Esophagus squamous epithelium (tissue), 5 donors: ENCODE data around the gene ADAMTS2. TPM values are rescaled to one million over a fixed set of nuclear protein-coding genes. Genes with fewer than 3 reads are reported as not detected.

Experiments used
- DNase-seq: peaks from one replicate; lab custom pipeline; 2025; lab: John Stamatoyannopoulos, UW
- H3K27ac ChIP-seq, 4 donors: fragments of 200-600 bp; sonication (generic); one replicate each; pipeline ENCODE4 v1.5.1; 2016 to 2019; ENCODE audit warnings: mild to moderate bottlenecking in 1 of 4
- H3K27me3 ChIP-seq, 4 donors: fragments of 200-600 bp; sonication (generic); 1 replicate in 3 of 4; 2 replicates in 1 of 4; pipeline versions ENCODE4 v1.5.1 to v1.6.0; 2017 to 2021; ENCODE audit warnings: antibody characterized with exemption in 1 of 4
- H3K36me3 ChIP-seq, 3 donors: fragments of 200-600 bp; sonication (generic); one replicate each; pipeline ENCODE4 v1.5.1; 2016 to 2019
- H3K4me1 ChIP-seq, 3 donors: fragments of 200-600 bp; sonication (generic); one replicate each; pipeline ENCODE4 v1.5.1; 2017 to 2019
- H3K4me3 ChIP-seq, 4 donors: fragments of 200-600 bp; sonication (generic); 1 replicate in 3 of 4; 2 replicates in 1 of 4; pipeline ENCODE4 v1.5.1; 2016 to 2019; ENCODE audit warnings: mild to moderate bottlenecking in 2 of 4, moderate library complexity in 1 of 4
- H3K9me3 ChIP-seq, 3 donors: fragments of 200-600 bp; sonication (generic); one replicate each; pipeline ENCODE4 v1.5.1; 2016 to 2019
- CTCF ChIP-seq, 6 experiments: fragments of 450-650 bp in 4 of 6; fragments of 200-600 bp in 2 of 6; sonication (generic) in 2 of 6; IDR thresholded peaks; one replicate each; pipeline ENCODE4 v1.5.1; 2016 to 2019; ENCODE audit warnings: antibody characterized with exemption in 6 of 6, mild to moderate bottlenecking in 4 of 6, moderate library complexity in 4 of 6
- POLR2A ChIP-seq, 4 donors: fragments of 450-650 bp; IDR thresholded peaks; one replicate each; pipeline ENCODE4 v1.6.1; 2017; ENCODE audit warnings: antibody characterized with exemption in 4 of 4, mild to moderate bottlenecking in 4 of 4, moderate library complexity in 3 of 4
- WGBS, 2 donors: methylation state at CpG; one replicate each; pipeline ENCODE4 v1.1.5; 2018; 5-methylcytosine and 5-hydroxymethylcytosine counted together
- intact Hi-C: fragments of 100-400 bp; cut with DNase I; formaldehyde crosslinking; loops from one replicate; pipeline ENCODE4 v1.15.0; 2022
- total RNA-seq, 4 donors: library from RNA; depleted of rRNA; stranded (reverse); fragments of >200 nt; gene quantifications; one replicate each; pipeline ENCODE4 v1.1.0, GENCODE V29; 2016
- donor health status: DM: yes; HTN: yes; CAD: no.

Gene ADAMTS2
- total RNA-seq, 4 donors from 2014 or later: 1.3 to 10.3 (median 5.2) TPM

DNA sequence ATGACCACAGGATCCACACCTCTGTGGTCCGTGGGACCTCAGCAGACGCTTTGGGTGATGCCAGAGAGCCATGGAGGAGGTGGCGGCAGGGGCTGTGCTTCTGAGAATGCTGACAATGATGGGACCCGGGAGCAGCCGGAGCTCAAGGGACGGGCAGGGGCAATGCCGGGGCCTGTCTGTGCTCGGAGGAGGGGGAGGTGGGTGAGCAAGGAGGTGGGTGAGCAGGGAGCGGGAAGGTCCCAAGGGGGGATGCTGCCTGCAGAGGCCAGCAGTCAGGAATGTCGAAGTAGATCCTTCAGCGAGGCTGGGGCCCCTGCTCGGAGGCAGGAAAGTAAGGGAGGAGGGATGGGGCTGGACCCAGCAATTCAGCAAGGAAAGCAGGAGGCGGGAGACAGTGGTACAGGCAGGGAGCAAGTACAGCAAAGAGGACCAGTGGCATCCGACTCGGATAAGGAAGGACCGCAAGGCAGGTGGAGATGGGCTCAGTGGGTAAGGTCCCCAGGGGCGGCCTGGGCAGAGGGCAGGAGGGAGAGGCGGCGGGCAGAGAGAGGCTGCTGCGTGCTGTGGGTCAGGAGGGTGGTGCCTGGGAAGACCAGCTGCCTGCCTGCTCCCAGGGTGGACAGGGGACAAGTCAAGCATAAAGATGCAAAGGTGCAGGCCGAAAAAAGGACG lies 49.0 kb downstream of the ADAMTS2 start:
- 85 to 86% methylated on average over 21 to 22 of the region's 22 CpGs for WGBS, 2 donors
- Histone ChIP-seq H3K27me3 (no peaks in the 10 kb centered on the region), H3K9me3 (no peaks in the 10 kb centered on the region), H3K36me3 (no peaks in the 10 kb centered on the region), H3K27ac (no peak overlapping the region), H3K4me3 (no peak overlapping the region), H3K4me1 (peaks cover 0 to 17% (median 0%) of the 10 kb centered on the region in 3 donors)
- TF ChIP-seq CTCF (IDR thresholded peaks at IDR 0.05): no peak
- no peak for TF ChIP-seq POLR2A (IDR thresholded peaks at IDR 0.05)
- intact Hi-C loops: no loop called here
- no peak for DNase-seq

GRCh38 chr5:179295778-179296149 lies 49.5 kb downstream of the ADAMTS2 start:
- no peak for DNase-seq
- Histone ChIP-seq H3K27me3 (no peaks in the 10 kb centered on the region), H3K4me1 (peaks cover 0 to 17% (median 0%) of the 10 kb centered on the region in 3 donors), H3K27ac (no peak overlapping the region), H3K36me3 (no peaks in the 10 kb centered on the region), H3K4me3 (no peak overlapping the region), H3K9me3 (no peaks in the 10 kb centered on the region)
- no peak for TF ChIP-seq POLR2A (IDR thresholded peaks at IDR 0.05)
- TF ChIP-seq CTCF (IDR thresholded peaks at IDR 0.05): no peak
- intact Hi-C loops: no loop called here
- WGBS, 2 donors: 71 to 84% methylated on average over 5 to 7 of the region's 10 CpGs

- Histone ChIP-seq H3K27ac (no peak overlapping the region), H3K36me3 (no peaks in the 10 kb centered on the region), H3K4me3 (no peak overlapping the region), H3K9me3 (no peaks in the 10 kb centered on the region), H3K27me3 (no peaks in the 10 kb centered on the region), H3K4me1 (peaks cover 0 to 17% (median 0%) of the 10 kb centered on the region in 3 donors)
- WGBS, 2 donors: 66 to 74% methylated on average over 3 to 8 of the region's 19 CpGs
- no peak for TF ChIP-seq CTCF (IDR thresholded peaks at IDR 0.05)
- TF ChIP-seq POLR2A (IDR thresholded peaks at IDR 0.05): no peak
- intact Hi-C loops: no loop called here
- no peak for DNase-seq
These were observed 50.1 kb downstream of the ADAMTS2 start for GRCh38 chr5:179294891-179295777.

- intact Hi-C loops: no loop called here
- H3K27me3 ChIP-seq: no peaks in the 10 kb centered on the region
- DNase-seq: no peak
- 66 to 73% methylated on average over 3 to 5 of the region's 12 CpGs for WGBS, 2 donors
- no peak overlapping the region for H3K4me3 ChIP-seq
- no peaks in the 10 kb centered on the region for H3K9me3 ChIP-seq
- no peaks in the 10 kb centered on the region for H3K36me3 ChIP-seq
- TF ChIP-seq CTCF (IDR thresholded peaks at IDR 0.05): no peak
- TF ChIP-seq POLR2A (IDR thresholded peaks at IDR 0.05): no peak
- no peak overlapping the region for H3K27ac ChIP-seq
- peaks cover 0 to 17% (median 0%) of the 10 kb centered on the region in 3 donors for H3K4me1 ChIP-seq
These were observed 51.0 kb downstream of the ADAMTS2 start for GRCh38 chr5:179294131-179294780.
